GM20431 (cell line): Measurements from ENCODE around the gene MMD2.

Experiments
- in situ Hi-C: fragments of 300-500 bp; cut with MseI, MboI; formaldehyde crosslinking; loops from one replicate; pipeline ENCODE4 v1.15.0; 2020; ENCODE audit warnings: low sequenced_read_pairs; ENCODE audit not compliant: unreplicated experiment

Gene MMD2

GRCh38 chr7:4959893-4960292 lies 906 bp upstream of the MMD2 start:
- in situ Hi-C loops = no loop called here

GRCh38 chr7:4959306-4959705 lies 319 bp upstream of the MMD2 start:
- in situ Hi-C loops = no loop called here

- in situ Hi-C loops = no loop called here
Observed at GRCh38 chr7:4957847-4958476, 1.0 kb downstream of the MMD2 start.

- in situ Hi-C loops = no loop called here
Observed at GRCh38 chr7:4951903-4952636, 6.9 kb downstream of the MMD2 start.

- in situ Hi-C loops = no loop called here
Observed at GRCh38 chr7:4951304-4951703, 7.7 kb downstream of the MMD2 start.

GRCh38 chr7:4948402-4948801 lies 10.6 kb downstream of the MMD2 start:
- in situ Hi-C loops = no loop called here

- in situ Hi-C loops = no loop called here
Observed at GRCh38 chr7:4945949-4946348, 13.0 kb downstream of the MMD2 start.

GRCh38 chr7:4944939-4945338 lies 14.0 kb downstream of the MMD2 start:
- in situ Hi-C loops = no loop called here

GRCh38 chr7:4943297-4943696 lies 15.7 kb downstream of the MMD2 start:
- in situ Hi-C loops = no loop called here

GRCh38 chr7:4939971-4940728 lies 18.8 kb downstream of the MMD2 start:
- in situ Hi-C loops = no loop called here

- in situ Hi-C loops = no loop called here
Observed at GRCh38 chr7:4937411-4937810, 21.6 kb downstream of the MMD2 start.

GRCh38 chr7:4934419-4935025 lies 24.5 kb downstream of the MMD2 start:
- in situ Hi-C loops = no loop called here

GRCh38 chr7:4931943-4932342 lies 27.0 kb downstream of the MMD2 start:
- in situ Hi-C loops = no loop called here

GRCh38 chr7:4929005-4929404 lies 30.0 kb downstream of the MMD2 start:
- in situ Hi-C loops = no loop called here

- in situ Hi-C loops = no loop called here
Observed at GRCh38 chr7:4928445-4928844, 30.5 kb downstream of the MMD2 start.

GRCh38 chr7:4919969-4920766 lies 38.8 kb downstream of the MMD2 start:
- in situ Hi-C loops = no loop called here

GRCh38 chr7:4916113-4916512 lies 42.9 kb downstream of the MMD2 start:
- in situ Hi-C loops = no loop called here

- in situ Hi-C loops = no loop called here
Observed at GRCh38 chr7:4911111-4911828, 47.7 kb downstream of the MMD2 start.

GRCh38 chr7:4906682-4907081 lies 52.3 kb downstream of the MMD2 start:
- in situ Hi-C loops = no loop called here
